T1000 (cell line): ENCODE data around the gene KXD1.
"Not testable (repeated sequence)": the region's sequence is repeated elsewhere in the genome, so short reads cannot be mapped to it uniquely, and the experiment has no call there.

Experiments used
- DNase-seq: peaks from one replicate; lab custom pipeline; 2025; ENCODE audit warnings: mixed read lengths; lab: John Stamatoyannopoulos, UW

Gene KXD1

DNA sequence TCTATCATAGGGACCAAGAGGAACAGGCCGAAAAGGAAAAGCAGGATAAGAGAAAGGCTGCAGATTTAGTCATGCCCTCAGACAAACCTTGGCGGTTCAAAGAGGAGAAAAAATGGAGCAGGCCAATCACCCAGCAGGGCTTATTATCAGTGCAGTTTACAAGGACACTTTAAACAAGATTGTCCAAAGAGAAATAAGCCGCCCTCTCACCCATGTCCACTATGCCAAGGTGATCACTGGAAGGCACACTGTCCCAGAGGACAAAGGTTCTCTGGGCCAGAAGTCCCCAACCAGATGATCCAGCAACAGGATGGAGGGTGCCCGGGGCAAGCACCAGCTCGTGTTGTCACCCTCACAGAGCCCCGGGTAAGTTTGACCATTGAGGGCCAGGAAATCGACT is 22.6 kb downstream of the KXD1 start:
- DNase-seq: no peak

GRCh38 chr19:18586306-18586705 is 28.6 kb downstream of the KXD1 start:
- no peak for DNase-seq

DNA sequence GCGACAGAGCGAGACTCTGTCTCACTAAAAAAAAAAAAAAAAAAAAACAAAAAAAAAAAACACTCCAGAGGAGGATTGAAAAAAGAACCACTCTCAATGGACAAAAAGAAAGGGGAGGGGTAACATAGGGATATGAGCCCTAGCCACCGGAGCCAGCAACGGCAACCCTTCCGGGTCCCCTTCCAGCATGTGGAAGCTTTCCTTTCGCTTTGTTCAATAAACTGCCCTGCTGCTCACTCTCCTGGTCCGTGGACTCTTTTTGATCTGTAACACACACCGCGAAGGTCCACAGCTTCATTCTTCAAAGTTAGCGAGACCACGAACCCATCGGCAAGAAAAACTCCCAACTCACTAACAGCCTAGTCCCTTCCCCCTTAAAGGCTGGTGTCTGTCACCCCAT is 29.9 kb downstream of the KXD1 start:
- DNase-seq: no peak

DNA sequence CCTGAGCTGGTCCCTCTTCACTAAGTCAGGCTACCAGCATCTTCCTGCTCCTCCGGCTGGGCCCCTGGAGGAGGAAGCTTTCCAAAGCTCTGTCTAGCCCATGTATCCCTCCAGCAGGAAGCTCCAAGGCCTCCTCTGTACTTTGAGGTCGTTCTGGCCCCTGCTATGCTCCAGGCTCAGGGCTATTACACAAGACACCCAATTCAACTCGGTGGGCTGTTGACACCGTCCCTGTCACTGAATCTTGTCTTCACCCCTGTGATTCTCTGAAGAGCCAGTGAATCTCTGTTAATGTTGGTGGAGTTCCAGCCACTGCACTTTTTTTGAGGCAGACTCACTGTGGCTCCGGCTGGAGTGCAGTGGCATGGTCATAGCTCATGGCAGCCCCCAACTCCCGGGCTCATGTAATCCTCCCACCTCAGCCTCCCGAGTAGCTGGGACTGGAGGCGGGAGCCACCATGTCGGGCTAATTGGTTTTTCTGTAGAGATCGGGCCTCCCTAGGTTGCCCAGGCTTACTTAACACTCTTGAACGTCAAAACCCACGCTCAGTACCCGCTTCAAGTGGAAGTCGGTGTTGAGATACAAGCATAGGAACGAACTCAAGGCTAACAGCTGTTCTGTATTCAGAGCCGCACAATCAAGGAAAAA is 30.4 kb downstream of the KXD1 start:
- no peak for DNase-seq

- DNase-seq: peak; percentile 63
Measured at GRCh38 chr19:18588611-18589379, 31.1 kb downstream of the KXD1 start, which contains the start of gene REX1BD. TSS of gene REX1BD (plus strand) at chr19:18588798. CDS start at chr19:18588802, 4 bp downstream.

DNA sequence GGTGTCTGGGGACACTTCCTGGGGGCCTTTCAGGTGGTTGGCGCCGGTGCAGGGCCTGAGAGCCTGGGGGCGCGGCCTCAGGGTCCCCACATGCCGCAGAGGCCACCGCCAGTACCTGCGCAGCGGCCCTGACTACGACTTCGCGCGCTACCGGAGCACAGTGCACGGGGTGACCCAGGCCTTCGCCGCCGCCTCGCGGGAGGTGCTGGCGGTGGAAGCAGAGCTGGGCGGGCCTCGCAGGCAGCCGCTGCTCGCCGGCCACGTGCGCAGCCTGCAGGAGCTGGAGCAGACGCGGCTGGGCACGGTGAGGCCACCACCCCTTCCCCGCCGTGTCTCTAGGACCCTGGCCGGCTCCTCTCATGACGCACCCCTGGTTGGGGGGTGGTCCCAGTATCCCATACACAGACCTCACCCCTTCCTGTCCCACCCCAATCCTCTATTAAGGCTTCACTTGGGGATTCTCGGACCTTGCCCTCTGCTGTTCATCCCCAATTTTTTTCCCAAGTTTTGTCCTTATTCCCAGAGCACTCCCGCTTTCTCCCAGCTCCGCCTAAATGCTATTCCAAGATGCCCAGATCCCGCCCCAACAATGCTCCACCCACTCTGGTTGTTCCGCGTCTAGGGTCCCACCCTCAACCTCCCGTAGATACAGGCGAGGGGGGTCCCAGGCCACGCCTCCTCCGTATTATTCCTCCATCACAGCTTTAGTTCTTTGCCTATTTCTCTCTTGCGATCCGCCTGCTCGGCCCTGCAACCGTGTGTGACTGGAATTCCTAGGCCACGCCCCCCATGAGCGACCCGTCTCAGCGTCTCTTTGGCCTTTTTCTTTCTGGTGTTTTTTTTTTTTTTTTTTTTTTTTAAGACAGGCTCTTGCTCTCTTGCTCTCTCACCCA is 32.0 kb downstream of the KXD1 start:
- peak; percentile 24 for DNase-seq

GRCh38 chr19:18590273-18591272 is 32.9 kb downstream of the KXD1 start:
- DNase-seq: peak; percentile 64

DNA sequence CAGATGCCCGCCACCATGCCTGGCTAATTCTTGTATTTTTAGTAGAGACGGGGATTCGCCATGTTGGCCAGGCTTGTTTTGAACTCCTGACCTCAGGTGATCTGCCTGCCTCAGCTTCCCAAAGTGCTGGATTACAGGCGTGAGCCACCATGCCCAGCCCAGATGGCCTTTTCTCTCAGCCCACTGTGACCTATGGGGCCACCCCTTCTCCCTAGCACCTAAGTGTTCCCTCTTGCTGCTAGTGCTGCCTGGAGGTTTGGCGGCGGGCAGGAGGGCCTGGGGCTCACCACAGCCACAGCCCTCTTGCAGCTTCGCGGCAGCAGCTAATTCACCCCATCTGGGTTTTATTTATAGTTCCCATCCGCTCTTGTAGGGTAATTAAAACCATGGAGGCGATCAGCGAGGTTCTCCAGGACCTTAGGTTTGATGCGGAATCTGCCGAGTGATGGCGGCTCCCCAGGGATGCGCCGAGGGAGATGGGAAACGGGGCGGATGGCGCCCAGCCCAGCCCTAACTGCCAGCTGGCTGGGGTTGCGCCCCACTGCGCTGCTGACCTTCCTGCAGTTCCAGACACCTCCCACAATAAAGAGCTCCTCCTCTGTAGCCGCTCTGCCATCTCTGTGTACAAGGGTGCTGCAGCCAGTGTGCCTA is 34.2 kb downstream of the KXD1 start:
- DNase-seq: no peak

- DNase-seq: not testable (repeated sequence)
Measured at GRCh38 chr19:18592732-18593131, 35.1 kb downstream of the KXD1 start.

GRCh38 chr19:18593367-18594095 is 35.9 kb downstream of the KXD1 start:
- no peak for DNase-seq

GRCh38 chr19:18594096-18594823 is 36.6 kb downstream of the KXD1 start:
- DNase-seq: peak; percentile 41

DNA sequence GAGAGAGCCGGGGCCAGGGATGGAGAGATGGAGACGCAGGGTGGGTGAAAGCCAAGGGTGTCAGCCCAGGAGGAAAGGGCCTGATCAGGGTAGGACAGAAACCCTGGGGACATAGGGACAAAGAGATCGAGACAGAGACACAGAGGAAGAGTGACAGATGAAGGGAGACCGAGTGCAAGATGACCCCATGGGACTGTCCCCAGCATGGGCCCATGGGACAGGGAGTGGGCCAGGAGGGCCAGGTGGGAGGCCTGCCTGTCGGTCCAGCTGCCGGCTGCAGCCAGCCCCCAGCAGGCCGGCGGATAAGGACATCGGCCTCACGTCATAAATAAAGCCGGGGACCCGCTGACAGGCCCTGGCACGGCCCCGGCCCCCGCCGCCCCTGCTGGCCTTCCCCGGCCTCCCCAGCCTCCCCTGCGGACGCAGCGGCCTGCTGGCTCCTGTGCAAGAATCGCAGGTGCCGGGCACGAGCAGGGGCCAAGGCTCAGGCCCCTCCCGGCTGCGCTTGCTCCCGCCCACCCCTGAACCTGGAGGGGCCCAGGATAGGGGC is 37.2 kb downstream of the KXD1 start:
- no peak for DNase-seq

DNA sequence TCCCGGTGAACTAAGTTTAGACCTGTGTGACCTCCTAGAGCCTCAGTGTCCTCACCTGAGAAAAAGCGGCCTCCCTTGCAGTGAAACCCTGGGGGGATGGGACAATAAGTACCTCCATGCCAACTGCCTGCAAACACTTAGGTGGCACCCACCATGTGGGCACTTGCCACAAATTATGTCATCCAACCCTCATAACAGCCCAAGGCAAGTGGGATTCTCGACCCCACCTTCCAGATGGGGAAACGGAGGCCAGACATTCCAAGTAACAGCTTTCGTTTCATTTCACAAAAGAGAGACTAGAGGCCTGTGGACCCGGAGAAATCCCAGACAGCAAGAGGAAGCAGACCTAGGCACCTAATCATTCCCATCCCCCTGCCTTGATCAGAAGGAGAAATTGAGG is 37.8 kb downstream of the KXD1 start:
- DNase-seq: no peak

GRCh38 chr19:18596752-18597157 is 39.1 kb downstream of the KXD1 start:
- DNase-seq: no peak

DNA sequence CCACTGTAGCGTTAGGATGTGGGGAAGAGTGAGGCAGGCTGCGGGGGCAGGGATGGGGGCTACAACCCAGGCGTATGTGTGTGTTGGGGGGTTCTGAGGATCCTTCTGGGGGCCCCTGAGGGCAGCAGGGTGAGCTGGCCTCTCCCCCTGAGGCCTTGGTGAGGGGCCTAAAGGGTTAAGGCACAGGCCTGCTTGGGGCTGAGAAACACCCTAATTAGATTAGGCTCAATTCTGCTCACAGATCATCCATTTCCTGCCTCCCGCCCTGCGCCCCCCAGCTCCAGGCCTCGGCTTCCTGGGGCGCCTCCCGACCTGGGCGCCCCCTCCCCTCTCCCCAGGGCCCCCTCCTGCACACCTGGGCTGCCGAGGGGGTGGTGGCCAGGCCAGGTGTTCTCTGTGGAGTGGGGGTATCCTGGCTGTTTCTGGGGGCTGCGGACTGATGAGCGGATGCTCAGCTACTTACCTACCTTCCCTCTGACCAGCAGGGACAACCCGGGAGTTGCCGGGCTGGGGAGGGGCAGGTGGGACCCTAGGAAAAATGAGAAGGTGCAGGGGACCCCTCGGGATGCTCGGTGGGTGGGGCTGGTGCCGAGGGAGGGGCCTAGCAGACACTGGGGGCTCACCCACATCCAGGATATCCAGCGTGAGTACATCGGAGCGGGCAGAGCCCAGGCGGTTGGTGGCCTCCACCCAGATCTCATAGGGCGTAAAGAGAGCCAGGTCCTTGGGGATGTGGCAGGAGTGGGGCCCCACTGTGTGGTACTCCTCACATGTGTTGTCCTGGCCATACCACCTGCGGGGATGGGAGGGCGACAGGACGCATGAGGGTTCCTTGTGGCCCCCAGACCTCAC is 40.4 kb downstream of the KXD1 start:
- DNase-seq: no peak

GRCh38 chr19:18599485-18599884 is 41.8 kb downstream of the KXD1 start:
- DNase-seq: no peak

DNA sequence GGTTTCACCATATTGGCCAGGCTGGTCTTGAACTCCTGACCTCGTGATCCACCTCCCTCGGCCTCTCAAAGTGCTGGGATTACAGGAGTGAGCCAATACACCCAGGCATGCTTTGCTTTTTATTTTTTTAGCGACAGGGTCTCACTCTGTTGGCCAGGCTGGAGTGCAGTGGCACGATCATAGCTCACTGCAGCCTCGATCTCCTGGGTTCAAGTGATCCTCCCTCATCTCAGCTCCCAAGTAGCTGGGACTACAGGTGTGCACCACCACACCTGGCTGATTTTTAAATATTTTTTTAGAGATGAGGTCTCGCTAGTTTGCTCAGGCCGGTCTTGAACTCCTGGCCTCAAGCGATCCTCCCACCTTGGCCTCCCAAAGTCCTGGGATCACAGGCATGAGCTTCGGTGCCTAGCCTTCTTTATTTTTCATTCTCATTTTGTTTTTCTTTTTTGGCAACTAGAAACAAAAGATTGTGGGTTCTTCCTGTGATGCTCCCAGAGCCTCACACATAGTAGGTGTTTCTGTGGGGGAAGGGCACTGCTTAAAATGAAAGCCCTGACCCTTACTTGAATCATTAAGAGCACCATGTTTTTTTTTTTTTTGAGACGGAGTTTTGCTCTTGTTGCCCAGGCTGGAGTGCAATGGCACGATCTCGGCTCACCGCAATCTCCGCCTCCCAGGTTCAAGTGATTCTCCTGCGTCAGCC is 43.2 kb downstream of the KXD1 start:
- DNase-seq: not testable (repeated sequence)
